GM21367 (cell line): ENCODE data around the gene KIF13A.
"Not testable (repeated sequence)": the region's sequence is repeated elsewhere in the genome, so short reads cannot be mapped to it uniquely, and the experiment has no call there.

Experiments used
- ATAC-seq: cut with Tn5 transposase; IDR thresholded peaks from one replicate; pipeline ENCODE4 v1.9.1; 2021; ENCODE audit not compliant: unreplicated experiment

The KIF13A gene

GRCh38 chr6:17999425-17999824, 12.0 kb upstream of the KIF13A start:
- ATAC-seq: no peak

GRCh38 chr6:17998442-17998841, 11.0 kb upstream of the KIF13A start:
- no peak for ATAC-seq

- no peak for ATAC-seq
These were observed 10.6 kb upstream of the KIF13A start for GRCh38 chr6:17998003-17998402.

GRCh38 chr6:17995414-17995813, 8.0 kb upstream of the KIF13A start:
- no peak for ATAC-seq

- no peak for ATAC-seq
These were observed 6.6 kb upstream of the KIF13A start for GRCh38 chr6:17994019-17994418.

GRCh38 chr6:17988422-17988944, 1.0 kb upstream of the KIF13A start:
- no peak for ATAC-seq

- ATAC-seq: peak; percentile 76
These were observed 424 bp upstream of the KIF13A start for GRCh38 chr6:17987697-17988421.

GRCh38 chr6:17986656-17987446, 584 bp downstream of the KIF13A start:
- ATAC-seq: peak; percentile 22

- no peak for ATAC-seq
These were observed 1.3 kb downstream of the KIF13A start for GRCh38 chr6:17985934-17986655.

- ATAC-seq: no peak
These were observed 2.4 kb downstream of the KIF13A start for GRCh38 chr6:17984812-17985670.

- no peak for ATAC-seq
These were observed 3.0 kb downstream of the KIF13A start for GRCh38 chr6:17984399-17984798.

GRCh38 chr6:17983730-17984129, 3.7 kb downstream of the KIF13A start:
- no peak for ATAC-seq

GRCh38 chr6:17980329-17980728, 7.1 kb downstream of the KIF13A start:
- ATAC-seq: no peak

- no peak for ATAC-seq
These were observed 8.0 kb downstream of the KIF13A start for GRCh38 chr6:17979479-17979878.

- not testable (repeated sequence) for ATAC-seq
These were observed 11.2 kb downstream of the KIF13A start for GRCh38 chr6:17976258-17976657.

GRCh38 chr6:17974570-17975368, 12.7 kb downstream of the KIF13A start:
- ATAC-seq: no peak

- no peak for ATAC-seq
These were observed 14.3 kb downstream of the KIF13A start for GRCh38 chr6:17972978-17973622.

- ATAC-seq: no peak
These were observed 15.1 kb downstream of the KIF13A start for GRCh38 chr6:17972074-17972952.
